HuH-7 (cell line): ENCODE data around the gene STAC2.

Experiments used
- DNase-seq: peaks from one replicate; pipeline ENCODE4 v3.0.0; 2011; ENCODE audit warnings: low spot score

STAC2 gene

GRCh38 chr17:39161962-39162361 is 63.8 kb downstream of the STAC2 start:
- no peak for DNase-seq
